Loucy (cell line): ENCODE results near the gene MLEC.
A peak's percentile ranks its signal among the peaks of the same experiment; 100 is the strongest.

Experiments
- H2AFZ ChIP-seq: fragments of 200-600 bp; sonication (generic); 2 replicates; pipeline ENCODE4 v1.6.0; 2016; ENCODE audit warnings: antibody characterized with exemption, mild to moderate bottlenecking, low read length, moderate library complexity
- H3F3A ChIP-seq: fragments of 200-600 bp; 2 replicates; pipeline ENCODE4 v1.6.0; 2016; ENCODE audit warnings: antibody characterized with exemption, low read depth, mild to moderate bottlenecking
- H3K27me3 ChIP-seq: fragments of 200-600 bp; sonication (generic); 2 replicates; pipeline ENCODE4 v1.6.1; 2014; ENCODE audit warnings: low read length, mild to moderate bottlenecking; ENCODE audit not compliant: insufficient read depth, poor library complexity, severe bottlenecking
- H3K36me3 ChIP-seq: fragments of 200-600 bp; sonication (generic); 2 replicates; pipeline ENCODE4 v1.6.1; 2016; ENCODE audit warnings: low read length; ENCODE audit not compliant: insufficient read depth
- H3K4me1 ChIP-seq: fragments of 200-600 bp; sonication (generic); 2 replicates; pipeline ENCODE4 v1.5.1; 2014; ENCODE audit warnings: low read length, mild to moderate bottlenecking; ENCODE audit not compliant: insufficient read depth, poor library complexity, severe bottlenecking
- H3K4me2 ChIP-seq: fragments of 200-600 bp; sonication (generic); 2 replicates; pipeline ENCODE4 v1.6.0; 2014; ENCODE audit warnings: antibody characterized with exemption, low read length, low read depth, mild to moderate bottlenecking; ENCODE audit not compliant: poor library complexity, severe bottlenecking
- H3K4me3 ChIP-seq: fragments of 200-600 bp; sonication (generic); 2 replicates; pipeline ENCODE4 v1.5.1; 2014; ENCODE audit warnings: low read length, mild to moderate bottlenecking, mixed read lengths; ENCODE audit not compliant: poor library complexity, severe bottlenecking
- H3K79me2 ChIP-seq: fragments of 200-600 bp; sonication (generic); 2 replicates; pipeline ENCODE4 v1.6.1; 2014; ENCODE audit warnings: low read length; ENCODE audit not compliant: insufficient read depth
- H3K9ac ChIP-seq: fragments of 200-600 bp; sonication (generic); 2 replicates; pipeline ENCODE4 v1.6.0; 2014; ENCODE audit warnings: mild to moderate bottlenecking, low read depth, low read length, moderate library complexity; ENCODE audit not compliant: poor library complexity, severe bottlenecking
- H3K9me2 ChIP-seq: fragments of 200-600 bp; sonication (generic); replicated peaks from 2 replicates; pipeline ENCODE4 v1.6.1; 2016; ENCODE audit warnings: low read depth, low read length, mixed read lengths
- H3K9me3 ChIP-seq: fragments of 200-600 bp; sonication (generic); 2 replicates; pipeline ENCODE4 v1.6.1; 2014; ENCODE audit warnings: mild to moderate bottlenecking, antibody characterized with exemption, low read length, low read depth; ENCODE audit not compliant: insufficient read depth
- H4K20me1 ChIP-seq: fragments of 200-600 bp; sonication (generic); 2 replicates; pipeline ENCODE4 v1.6.0; 2014; ENCODE audit warnings: antibody characterized with exemption, low read length, mild to moderate bottlenecking; ENCODE audit not compliant: insufficient read depth, poor library complexity, severe bottlenecking
- EZH2phosphoT487 ChIP-seq: fragments of 200-600 bp; IDR thresholded peaks from 2 replicates; pipeline ENCODE4 v1.6.1; 2018; ENCODE audit warnings: antibody characterized with exemption, mild to moderate bottlenecking, moderate library complexity, borderline replicate concordance
- TF ChIP-seq, protein P1 (sequence below): fragments of 200-600 bp; sonication (generic); conservative IDR thresholded peaks from 2 replicates; pipeline ENCODE4 v1.5.1; 2014; ENCODE audit warnings: mild to moderate bottlenecking, antibody characterized with exemption, low read length

The MLEC gene

GRCh38 chr12:120649442-120650232, 37.3 kb upstream of the MLEC start:
- H3K4me3 ChIP-seq: peak overlapping the region; percentile 68
- no peaks in the 10 kb centered on the region for H3K9me2 ChIP-seq
- peak overlapping the region; percentile 89 for H2AFZ ChIP-seq
- H3K27me3 ChIP-seq: no peaks in the 10 kb centered on the region
- peak overlapping the region; percentile 68 for H3K4me2 ChIP-seq
- H4K20me1 ChIP-seq: no peaks in the 10 kb centered on the region
- H3K4me1 ChIP-seq: peaks cover 4% of the 10 kb centered on the region
- no peaks in the 10 kb centered on the region for H3K9me3 ChIP-seq
- no peaks in the 10 kb centered on the region for H3K36me3 ChIP-seq
- no peak overlapping the region for H3K9ac ChIP-seq
- no peaks in the 10 kb centered on the region for H3K79me2 ChIP-seq
- TF ChIP-seq, protein P1, sequence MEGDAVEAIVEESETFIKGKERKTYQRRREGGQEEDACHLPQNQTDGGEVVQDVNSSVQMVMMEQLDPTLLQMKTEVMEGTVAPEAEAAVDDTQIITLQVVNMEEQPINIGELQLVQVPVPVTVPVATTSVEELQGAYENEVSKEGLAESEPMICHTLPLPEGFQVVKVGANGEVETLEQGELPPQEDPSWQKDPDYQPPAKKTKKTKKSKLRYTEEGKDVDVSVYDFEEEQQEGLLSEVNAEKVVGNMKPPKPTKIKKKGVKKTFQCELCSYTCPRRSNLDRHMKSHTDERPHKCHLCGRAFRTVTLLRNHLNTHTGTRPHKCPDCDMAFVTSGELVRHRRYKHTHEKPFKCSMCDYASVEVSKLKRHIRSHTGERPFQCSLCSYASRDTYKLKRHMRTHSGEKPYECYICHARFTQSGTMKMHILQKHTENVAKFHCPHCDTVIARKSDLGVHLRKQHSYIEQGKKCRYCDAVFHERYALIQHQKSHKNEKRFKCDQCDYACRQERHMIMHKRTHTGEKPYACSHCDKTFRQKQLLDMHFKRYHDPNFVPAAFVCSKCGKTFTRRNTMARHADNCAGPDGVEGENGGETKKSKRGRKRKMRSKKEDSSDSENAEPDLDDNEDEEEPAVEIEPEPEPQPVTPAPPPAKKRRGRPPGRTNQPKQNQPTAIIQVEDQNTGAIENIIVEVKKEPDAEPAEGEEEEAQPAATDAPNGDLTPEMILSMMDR: peak; percentile 17; the same call in 1 of the 2 replicates
- no peak for TF ChIP-seq EZH2phosphoT487
- H3F3A ChIP-seq: no peaks in the 10 kb centered on the region

- Histone ChIP-seq H3K36me3 (no peaks in the 10 kb centered on the region), H4K20me1 (no peaks in the 10 kb centered on the region), H3K79me2 (no peaks in the 10 kb centered on the region), H3F3A (no peaks in the 10 kb centered on the region), H3K9me2 (no peaks in the 10 kb centered on the region), H3K27me3 (no peaks in the 10 kb centered on the region), H3K9ac (no peak overlapping the region), H3K4me1 (peaks cover 4% of the 10 kb centered on the region), H3K4me2 (no peak overlapping the region), H2AFZ (no peak overlapping the region), H3K9me3 (no peaks in the 10 kb centered on the region), H3K4me3 (no peak overlapping the region)
- no peak for TF ChIP-seq EZH2phosphoT487
- TF ChIP-seq, protein P1: no peak
These were observed 36.7 kb upstream of the MLEC start for GRCh38 chr12:120650233-120650690.

- TF ChIP-seq, protein P1: no peak
- no peak for TF ChIP-seq EZH2phosphoT487
- H3K27me3 ChIP-seq: no peaks in the 10 kb centered on the region
- no peaks in the 10 kb centered on the region for H3K36me3 ChIP-seq
- no peaks in the 10 kb centered on the region for H3F3A ChIP-seq
- no peaks in the 10 kb centered on the region for H3K9me2 ChIP-seq
- no peaks in the 10 kb centered on the region for H3K9me3 ChIP-seq
- no peak overlapping the region for H3K4me3 ChIP-seq
- no peak overlapping the region for H3K9ac ChIP-seq
- no peak overlapping the region for H2AFZ ChIP-seq
- peaks cover 4% of the 10 kb centered on the region for H3K4me1 ChIP-seq
- no peaks in the 10 kb centered on the region for H3K79me2 ChIP-seq
- H3K4me2 ChIP-seq: no peak overlapping the region
- no peaks in the 10 kb centered on the region for H4K20me1 ChIP-seq
These were observed 35.1 kb upstream of the MLEC start for GRCh38 chr12:120651821-120652220.
